ENCODE data around the gene HEG1. TPM values are rescaled to one million over a fixed set of nuclear protein-coding genes. Genes with fewer than 3 reads are reported as not detected.

Gene HEG1
- total and polyA plus RNA-seq, 2 of the 8 experiments (the other 6 are each of a cell fraction or from before 2014, with no cell fraction given): 5.3 to 9.7 TPM

DNA sequence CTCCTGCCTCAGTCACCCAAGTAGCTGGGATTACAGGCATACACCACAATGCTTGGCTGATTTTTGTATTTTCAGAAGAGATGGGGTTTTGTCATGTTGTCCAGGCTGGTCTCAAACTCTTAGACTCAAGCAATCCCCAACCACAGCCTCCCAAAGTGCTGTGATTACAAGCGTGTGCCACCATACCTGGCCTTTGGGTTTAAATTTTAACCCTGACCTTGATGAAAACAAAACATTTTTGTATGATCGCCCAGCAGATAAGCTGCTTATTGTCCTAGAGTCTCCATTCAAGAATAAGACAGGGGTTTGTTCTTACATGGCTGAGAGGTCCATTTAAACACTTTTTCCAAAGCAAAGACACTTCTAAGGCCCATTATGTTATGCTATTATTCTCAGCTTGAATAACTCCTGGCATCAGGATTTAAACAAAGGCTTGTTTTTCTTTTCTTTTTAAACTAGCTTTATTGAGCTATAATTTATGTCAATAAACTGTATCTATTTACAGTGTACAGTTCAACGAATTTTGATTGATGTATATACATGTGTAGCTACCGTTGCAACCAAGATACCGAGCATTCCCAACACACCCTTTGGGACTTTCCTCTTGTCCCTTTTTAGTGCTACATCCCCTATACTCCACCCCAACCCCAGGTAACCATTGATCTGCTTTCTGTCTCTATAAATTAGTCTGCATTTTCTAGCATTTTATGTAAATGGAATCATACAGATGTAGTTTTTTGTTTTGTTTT is 119.8 kb downstream of the HEG1 start:
- H3K18ac ChIP-seq (ENCODE audit: extremely low read depth, low read length): no peak overlapping the region
- H4K20me1 ChIP-seq (replicated peaks in 1 of 2; ENCODE audit: control insufficient read depth in 1 of 2, insufficient read depth in 2 of 2, low read length in 2 of 2): no peaks in the 10 kb centered on the region
- DNase-seq (ENCODE audit: low read depth in 1 of 2, low spot score in 2 of 2) (no peak), FAIRE-seq (no peak)
- H3K9me3 ChIP-seq (ENCODE audit: insufficient read depth in 2 of 2, low read depth in 1 of 2, low read length in 1 of 2): no peaks in the 10 kb centered on the region
- no peak overlapping the region for H3K23ac ChIP-seq (ENCODE audit: insufficient read length)
- no peak overlapping the region for H3K27ac ChIP-seq (ENCODE audit: low read depth, low read length)
- no peak overlapping the region for H3K4me3 ChIP-seq (ENCODE audit: extremely low read depth in 1 of 4, insufficient read depth in 2 of 4, low read depth in 3 of 4, low read length in 4 of 4)
- H4K5ac ChIP-seq (ENCODE audit: insufficient read length, low read depth, low read length): no peak overlapping the region
- ChIA-PET POLR2A (ENCODE audit: partially characterized antibody) (no interaction called here), CTCF (ENCODE audit: partially characterized antibody) (interaction anchor here (0.6 to 13.8 kb wide), 8 partner anchors 12 to 594 kb away, joined by 3 to 126 read pairs (median 3); no protein-coding TSS in a partner anchor)
- H2BK15ac ChIP-seq (ENCODE audit: low read length): no peak overlapping the region
- WGBS, 2 experiments (ENCODE audit: extremely low coverage in 1 of 2, insufficient coverage in 1 of 2, insufficient read length in 1 of 2, insufficient replicate concordance in 2 of 2, low coverage in 1 of 2, low lambda C conversion rate in 2 of 2, missing lambda C conversion rate in 1 of 2): 91% methylated on average over 5 of the region's 5 CpGs; no CpG with 5 or more reads in 1 of the 2 experiments
- no peak overlapping the region for H2AFZ ChIP-seq (ENCODE audit: low read length)
- no peak overlapping the region for H2AK5ac ChIP-seq (ENCODE audit: low read depth, low read length)
- H2BK12ac ChIP-seq (ENCODE audit: low read depth, low read length): no peak overlapping the region
- no peak overlapping the region for H3K56ac ChIP-seq (replicated peaks; ENCODE audit: insufficient read length, low read depth, low read length)
- no peaks in the 10 kb centered on the region for H3K27me3 ChIP-seq (replicated peaks in 1 of 4; ENCODE audit: control insufficient read depth in 3 of 4, extremely low read depth in 1 of 4, insufficient read depth in 3 of 4, low read length in 3 of 4)
- H3K4ac ChIP-seq (replicated peaks; ENCODE audit: insufficient read length, low read depth, low read length): no peak overlapping the region
- no peaks in the 10 kb centered on the region for H3K23me2 ChIP-seq (ENCODE audit: low read depth, low read length)
- no peaks in the 10 kb centered on the region for H3K79me1 ChIP-seq (ENCODE audit: low read depth, low read length)
- no peak overlapping the region for H4K8ac ChIP-seq (ENCODE audit: extremely low read depth, insufficient read depth, low read length)
- H3K14ac ChIP-seq (ENCODE audit: insufficient read length): no peak overlapping the region
- H3K79me2 ChIP-seq (ENCODE audit: control insufficient read depth in 1 of 2, insufficient read depth in 2 of 2, low read length in 2 of 2): no peaks in the 10 kb centered on the region
- no peak overlapping the region for H3K9ac ChIP-seq (replicated peaks in 1 of 4; ENCODE audit: extremely low read depth in 1 of 4, low read depth in 3 of 4, low read length in 3 of 4)
- H3K4me1 ChIP-seq (replicated peaks in 1 of 4; ENCODE audit: control insufficient read depth in 3 of 4, insufficient read depth in 4 of 4, low read length in 3 of 4): no peaks in the 10 kb centered on the region
- no peak overlapping the region for H2BK5ac ChIP-seq (ENCODE audit: low read depth, low read length)
- H3K36me3 ChIP-seq (ENCODE audit: control insufficient read depth in 2 of 4, insufficient read depth in 4 of 4, low read length in 3 of 4): no peaks in the 10 kb centered on the region
- no peak overlapping the region for H2BK20ac ChIP-seq (ENCODE audit: low read length)
- H3K4me2 ChIP-seq (ENCODE audit: insufficient read depth in 1 of 2, low read depth in 2 of 2, low read length in 2 of 2): no peak overlapping the region
- H2BK120ac ChIP-seq (replicated peaks; ENCODE audit: low read depth, low read length): no peak overlapping the region
- no peak overlapping the region for H4K91ac ChIP-seq (replicated peaks; ENCODE audit: insufficient read length, low read length)
- TF ChIP-seq SUZ12 (IDR thresholded peaks at IDR 0.05; ENCODE audit: low read length) (no peak), HDAC6 (IDR thresholded peaks at IDR 0.05; ENCODE audit: low read depth, low read length) (no peak), TEAD4 (IDR thresholded peaks at IDR 0.05; ENCODE audit: low read depth, low read length) (no peak), SP1 (IDR thresholded peaks at IDR 0.05; ENCODE audit: low read depth, low read length) (no peak), POLR2AphosphoS5 (IDR thresholded peaks at IDR 0.05; ENCODE audit: low read depth, low read length) (no peak), KDM1A (IDR thresholded peaks at IDR 0.05; ENCODE audit: borderline replicate concordance, low read length) (no peak), SIRT6 (IDR thresholded peaks at IDR 0.05; ENCODE audit: low read length) (no peak), SP2 (IDR thresholded peaks at IDR 0.05; ENCODE audit: low read length) (no peak), HDAC2 (IDR thresholded peaks at IDR 0.05; ENCODE audit: borderline replicate concordance in 1 of 2, low read depth in 2 of 2, low read length in 2 of 2) (no peak)
- TF ChIP-seq, protein P1, sequence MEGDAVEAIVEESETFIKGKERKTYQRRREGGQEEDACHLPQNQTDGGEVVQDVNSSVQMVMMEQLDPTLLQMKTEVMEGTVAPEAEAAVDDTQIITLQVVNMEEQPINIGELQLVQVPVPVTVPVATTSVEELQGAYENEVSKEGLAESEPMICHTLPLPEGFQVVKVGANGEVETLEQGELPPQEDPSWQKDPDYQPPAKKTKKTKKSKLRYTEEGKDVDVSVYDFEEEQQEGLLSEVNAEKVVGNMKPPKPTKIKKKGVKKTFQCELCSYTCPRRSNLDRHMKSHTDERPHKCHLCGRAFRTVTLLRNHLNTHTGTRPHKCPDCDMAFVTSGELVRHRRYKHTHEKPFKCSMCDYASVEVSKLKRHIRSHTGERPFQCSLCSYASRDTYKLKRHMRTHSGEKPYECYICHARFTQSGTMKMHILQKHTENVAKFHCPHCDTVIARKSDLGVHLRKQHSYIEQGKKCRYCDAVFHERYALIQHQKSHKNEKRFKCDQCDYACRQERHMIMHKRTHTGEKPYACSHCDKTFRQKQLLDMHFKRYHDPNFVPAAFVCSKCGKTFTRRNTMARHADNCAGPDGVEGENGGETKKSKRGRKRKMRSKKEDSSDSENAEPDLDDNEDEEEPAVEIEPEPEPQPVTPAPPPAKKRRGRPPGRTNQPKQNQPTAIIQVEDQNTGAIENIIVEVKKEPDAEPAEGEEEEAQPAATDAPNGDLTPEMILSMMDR (IDR thresholded peaks at IDR 0.05; ENCODE audit: control extremely low read depth in 1 of 3, insufficient read depth in 1 of 3, low read depth in 1 of 3, low read length in 3 of 3): no peak

Measured in H1 (cell line).